Measurements from ENCODE around the gene PIK3C2B. TPM values are rescaled to one million over a fixed set of nuclear protein-coding genes. Genes with fewer than 3 reads are reported as not detected.

Gene PIK3C2B
- total and polyA plus RNA-seq, 2 donors (not counting 3 experiments of a cell fraction or from before 2014, with no cell fraction given), result 33.7 to 49.0 TPM

DNA sequence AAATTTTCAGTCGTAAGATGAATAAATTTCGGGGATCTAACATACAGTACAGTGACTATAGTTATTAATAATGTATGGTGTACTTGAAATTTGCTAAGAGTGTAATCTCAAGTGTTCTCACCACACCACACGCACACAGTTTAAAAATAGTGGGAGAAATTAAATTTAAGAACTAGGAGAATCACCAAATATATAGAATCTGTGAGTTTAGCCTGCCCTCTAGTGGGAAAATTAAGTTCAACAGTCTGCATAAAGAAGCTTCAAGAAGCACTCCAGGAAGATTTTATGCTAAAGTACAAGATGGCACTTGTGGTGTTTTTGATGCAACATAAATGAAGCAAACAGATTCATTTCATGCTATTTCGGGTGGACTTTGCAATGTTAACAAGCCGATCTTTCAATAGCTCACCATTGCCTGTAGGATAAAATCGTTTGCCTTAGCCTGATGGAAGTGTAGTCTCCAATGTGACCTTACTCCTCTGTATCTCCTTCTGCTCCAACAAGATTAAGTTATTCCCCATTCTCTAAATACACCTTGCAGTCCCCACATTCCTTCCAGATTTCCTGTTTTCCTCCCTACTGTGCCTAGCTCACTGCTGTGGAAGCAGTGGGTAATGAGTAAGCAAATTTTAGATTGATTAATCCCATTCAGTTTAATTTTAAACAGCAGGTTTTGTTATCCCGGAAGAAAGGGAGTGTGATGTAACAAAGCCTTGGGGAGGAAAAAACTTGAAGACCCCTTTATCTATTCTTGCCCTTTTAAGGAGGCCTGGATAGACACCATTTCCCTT is 8.7 kb upstream of the PIK3C2B start:
- DNase-seq (ENCODE audit: low read depth, low spot score), result peak; percentile 89
- POLR2A ChIA-PET, result interaction anchor here (0.9 kb wide), 2 partner anchors 57 to 72 kb away, joined by 5 read pairs; no protein-coding TSS in a partner anchor
- no TSS peak for BruUV-seq (replicated peaks)
- dilution Hi-C loops (cut with MboI; ENCODE audit: extremely low pct_ligation_motif_present, low sequenced_read_pairs), result loop anchor here (10.0 kb wide), 1 partner anchor 59 kb away; no protein-coding TSS in a partner anchor
- CTCF ChIA-PET, result interaction anchor here (0.6 to 18.3 kb wide), 43 partner anchors 10 to 374 kb away, joined by 3 to 1267 read pairs (median 6); partner anchors contain the start of genes GOLT1A, MDM4 and PIK3C2B
- Histone ChIP-seq H3K4me1 (ENCODE audit: control insufficient read depth, extremely low read depth, insufficient read depth, low read length) (peaks cover 26% of the 10 kb centered on the region), H3K4me2 (ENCODE audit: insufficient read depth, low read length) (peak overlapping the region; percentile 13), H3K9me1 (replicated peaks; ENCODE audit: control insufficient read depth, extremely low read depth, insufficient read depth, low read length) (no peaks in the 10 kb centered on the region), H3K79me2 (ENCODE audit: control insufficient read depth, insufficient read depth, low read length) (no peaks in the 10 kb centered on the region), H3K36me3 (ENCODE audit: control insufficient read depth in 2 of 2, extremely low read depth in 1 of 2, insufficient read depth in 2 of 2, low read length in 2 of 2) (no peaks in the 10 kb centered on the region), H3K9ac (replicated peaks; ENCODE audit: extremely low read depth, insufficient read depth, low read length) (peak overlapping the region; percentile 4), H3K9me3 (replicated peaks; ENCODE audit: control insufficient read depth, insufficient read depth, low read length) (no peaks in the 10 kb centered on the region), H2AFZ (ENCODE audit: low read depth, low read length) (peak overlapping the region; percentile 71), H4K20me1 (replicated peaks; ENCODE audit: control insufficient read depth, extremely low read depth, insufficient read depth, low read length) (no peaks in the 10 kb centered on the region), H3K27ac (ENCODE audit: insufficient read depth, low read depth, low read length) (no peak overlapping the region), H3K27me3 (ENCODE audit: control insufficient read depth in 2 of 2, insufficient read depth in 2 of 2, low read length in 2 of 2) (no peaks in the 10 kb centered on the region), H3K4me3 (replicated peaks in 1 of 3; ENCODE audit: insufficient read depth in 1 of 3, low read depth in 1 of 3, low read length in 3 of 3) (no peak overlapping the region)
- FAIRE-seq, result peak; percentile 66
- intact Hi-C loops (cut with micrococcal nuclease), result loop anchor here (1.0 to 10.0 kb wide), 9 partner anchors 9 to 639 kb away; partner anchors contain the start of genes GOLT1A, PIK3C2B, PPP1R15B and SNRPE
- TF ChIP-seq FOS (IDR thresholded peaks at IDR 0.05; ENCODE audit: borderline replicate concordance, insufficient read depth, low read length) (no peak), GATA2 (IDR thresholded peaks at IDR 0.05; ENCODE audit: insufficient read depth, insufficient read length, low read depth, low read length) (peak; percentile 4), POLR2AphosphoS5 (IDR thresholded peaks at IDR 0.05; ENCODE audit: insufficient read depth, low read depth, low read length) (no peak), MYC (IDR thresholded peaks at IDR 0.05; ENCODE audit: low read depth, low read length) (no peak), CTCF (IDR thresholded peaks at IDR 0.05; ENCODE audit: extremely low read depth in 1 of 2, insufficient read depth in 1 of 2, low read depth in 1 of 2, low read length in 2 of 2) (peak; percentile 47 to 55), EZH2 (IDR thresholded peaks at IDR 0.05; ENCODE audit: borderline replicate concordance, low read depth, low read length, severe bottlenecking) (no peak), JUN (IDR thresholded peaks at IDR 0.05; ENCODE audit: borderline replicate concordance, insufficient read depth, insufficient read length, low read depth) (no peak), POLR2A (IDR thresholded peaks at IDR 0.05; ENCODE audit: low read depth, low read length) (no peak)
- TF ChIP-seq, protein P1, sequence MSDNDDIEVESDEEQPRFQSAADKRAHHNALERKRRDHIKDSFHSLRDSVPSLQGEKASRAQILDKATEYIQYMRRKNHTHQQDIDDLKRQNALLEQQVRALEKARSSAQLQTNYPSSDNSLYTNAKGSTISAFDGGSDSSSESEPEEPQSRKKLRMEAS (IDR thresholded peaks at IDR 0.05; ENCODE audit: insufficient read depth, insufficient read length), result no peak

Data from endothelial cell of umbilical vein (primary cell).